Suprapubic skin (tissue), 4 donors: Measurements from ENCODE around the gene SLC22A31. TPM values are rescaled to one million over a fixed set of nuclear protein-coding genes. Genes with fewer than 3 reads are reported as not detected.

ENCODE experiments used
- DNase-seq, 2 donors: peaks; one replicate each; pipeline ENCODE4 v3.0.0-alpha.2; 2019; ENCODE audit warnings: low spot score in 2 of 2
- H3K27ac ChIP-seq: fragments of 200-600 bp; sonication (generic); one replicate; pipeline ENCODE4 v1.5.1; 2019
- H3K27me3 ChIP-seq: fragments of 200-600 bp; sonication (generic); one replicate; pipeline ENCODE4 v1.5.1; 2019
- H3K36me3 ChIP-seq: fragments of 200-600 bp; sonication (generic); one replicate; pipeline ENCODE4 v1.5.1; 2019
- H3K4me1 ChIP-seq: fragments of 200-600 bp; sonication (generic); one replicate; pipeline ENCODE4 v1.5.1; 2019
- H3K4me3 ChIP-seq: fragments of 200-600 bp; sonication (generic); one replicate; pipeline ENCODE4 v1.5.1; 2019; ENCODE audit warnings: mild to moderate bottlenecking
- H3K9me3 ChIP-seq: fragments of 200-600 bp; sonication (generic); one replicate; pipeline ENCODE4 v1.5.1; 2019
- EP300 ChIP-seq: sonication (generic); formaldehyde crosslinking; IDR thresholded peaks from one replicate; pipeline ENCODE4 v1.6.1; 2017; ENCODE audit warnings: antibody characterized with exemption
- POLR2A ChIP-seq, 2 donors: fragments of 450-650 bp; IDR thresholded peaks; one replicate each; pipeline ENCODE4 v1.6.1; 2017; ENCODE audit warnings: antibody characterized with exemption in 2 of 2, mild to moderate bottlenecking in 2 of 2, moderate library complexity in 2 of 2
- POLR2AphosphoS5 ChIP-seq, 3 donors: sonication (generic); formaldehyde crosslinking; IDR thresholded peaks; one replicate each; pipeline ENCODE4 v1.6.1; 2017; ENCODE audit warnings: antibody characterized with exemption in 3 of 3
- WGBS: methylation state at CpG from one replicate; pipeline ENCODE4 v1.1.5; 2018; 5-methylcytosine and 5-hydroxymethylcytosine counted together
- total RNA-seq, 4 donors: library from RNA; depleted of rRNA; stranded (reverse); fragments of >200 nt; gene quantifications; one replicate each; pipeline ENCODE4 v1.1.0, GENCODE V29; 2016
- TF ChIP-seq, protein P1 (sequence below), 2 donors: fragments of 200-600 bp in 1 of 2; fragments of 450-650 bp in 1 of 2; sonication (generic) in 1 of 2; IDR thresholded peaks; one replicate each; pipeline ENCODE4 v1.5.1; 2016 to 2019; ENCODE audit warnings: antibody characterized with exemption in 2 of 2, mild to moderate bottlenecking in 1 of 2, moderate library complexity in 1 of 2

The SLC22A31 gene
- total RNA-seq, 4 donors from 2014 or later = 0.72 to 6.6 (median 4.7) TPM

DNA sequence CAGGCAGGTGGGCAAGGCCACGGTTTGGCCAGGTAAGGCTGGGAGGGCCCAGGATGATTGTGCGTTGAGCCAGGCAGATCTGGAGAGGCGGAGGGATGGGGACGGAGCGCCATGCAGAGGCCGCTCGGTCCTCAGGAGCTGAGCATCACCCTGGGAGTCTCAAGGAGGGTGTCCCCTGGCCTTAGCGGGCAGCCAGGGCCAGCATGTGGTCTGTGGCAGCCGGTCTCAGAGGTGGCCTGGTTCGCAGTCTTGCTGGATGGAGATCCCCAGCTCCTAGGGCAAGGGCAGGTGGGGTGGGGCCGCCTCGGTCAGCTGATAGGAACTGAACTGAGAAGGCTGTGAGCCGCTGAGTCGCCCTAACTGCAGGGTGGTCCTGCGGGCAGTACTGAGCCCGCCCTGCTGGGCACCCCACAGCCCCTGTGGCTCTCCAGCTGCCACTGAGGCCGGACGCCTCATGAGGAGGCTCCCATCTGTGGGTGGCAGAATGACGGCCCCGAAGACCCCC is 40.4 kb downstream of the SLC22A31 start:
- H3K4me1 ChIP-seq = peaks cover 23% of the 10 kb centered on the region
- H3K36me3 ChIP-seq = no peaks in the 10 kb centered on the region
- no peak overlapping the region for H3K27ac ChIP-seq
- H3K4me3 ChIP-seq = no peak overlapping the region
- no peaks in the 10 kb centered on the region for H3K9me3 ChIP-seq
- H3K27me3 ChIP-seq = peaks cover 36% of the 10 kb centered on the region
- WGBS = 96% methylated on average over 9 of the region's 20 CpGs
- DNase-seq = no peak
- no peak for TF ChIP-seq POLR2A (IDR thresholded peaks at IDR 0.05)

DNA sequence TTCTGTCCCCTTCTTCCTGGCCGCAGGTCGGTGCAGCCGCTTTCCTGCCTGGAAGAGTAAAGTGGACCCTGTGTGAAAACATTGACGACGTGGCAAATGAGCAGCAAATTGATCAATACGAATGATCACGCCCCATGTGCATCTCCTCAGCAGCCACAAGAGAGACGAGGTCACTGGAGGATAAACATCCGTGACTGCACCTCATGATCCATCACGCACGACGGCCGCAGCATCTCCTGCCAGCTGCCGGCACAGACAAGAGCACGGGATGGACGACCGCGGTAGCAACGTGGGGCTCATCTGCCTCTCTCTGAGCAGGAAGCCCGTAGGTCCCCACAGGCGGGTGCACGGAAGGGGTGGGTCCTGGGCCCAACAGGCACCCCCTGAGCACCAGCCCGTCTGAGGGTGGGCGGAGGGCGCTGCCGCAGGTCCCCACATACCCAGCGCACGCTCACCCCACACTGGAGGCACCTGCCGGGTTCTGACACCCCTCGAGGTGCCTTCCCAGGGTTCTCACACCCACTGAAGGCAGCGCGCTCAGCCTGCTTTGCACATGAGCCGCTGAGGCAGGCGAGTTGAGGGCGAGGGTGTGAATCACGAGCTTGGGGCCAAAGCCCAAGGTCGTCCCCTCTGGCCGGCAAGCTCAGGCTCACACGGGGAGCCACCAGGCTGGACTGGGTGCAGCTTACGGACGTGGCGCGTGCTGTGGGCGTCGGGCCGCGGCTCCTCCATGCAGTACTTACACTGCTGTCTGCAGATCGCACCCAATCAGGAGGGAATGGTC is 41.1 kb downstream of the SLC22A31 start:
- DNase-seq = no peak

DNA sequence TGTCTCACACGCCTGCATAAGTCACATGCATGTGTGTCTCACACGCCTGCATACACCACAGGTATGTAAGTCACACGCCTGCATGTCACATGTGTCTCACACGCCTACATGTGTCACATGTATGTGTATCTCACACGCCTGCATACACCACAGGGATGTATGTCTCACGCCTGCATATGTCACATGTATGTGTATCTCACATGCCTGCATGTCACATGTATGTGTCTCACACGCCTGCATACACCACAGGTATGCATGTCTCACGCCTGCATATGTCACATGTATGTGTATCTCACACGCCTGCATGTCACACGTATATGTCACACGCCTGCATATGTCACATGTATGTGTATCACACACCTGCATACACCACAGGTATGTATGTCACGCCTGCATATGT is 42.6 kb downstream of the SLC22A31 start:
- Histone ChIP-seq H3K36me3 (no peaks in the 10 kb centered on the region), H3K27me3 (peaks cover 33% of the 10 kb centered on the region), H3K4me1 (peaks cover 42% of the 10 kb centered on the region), H3K4me3 (no peak overlapping the region), H3K27ac (no peak overlapping the region), H3K9me3 (no peaks in the 10 kb centered on the region)
- 93% methylated on average over 12 of the region's 12 CpGs for WGBS
- DNase-seq = no peak
- TF ChIP-seq, protein P1, sequence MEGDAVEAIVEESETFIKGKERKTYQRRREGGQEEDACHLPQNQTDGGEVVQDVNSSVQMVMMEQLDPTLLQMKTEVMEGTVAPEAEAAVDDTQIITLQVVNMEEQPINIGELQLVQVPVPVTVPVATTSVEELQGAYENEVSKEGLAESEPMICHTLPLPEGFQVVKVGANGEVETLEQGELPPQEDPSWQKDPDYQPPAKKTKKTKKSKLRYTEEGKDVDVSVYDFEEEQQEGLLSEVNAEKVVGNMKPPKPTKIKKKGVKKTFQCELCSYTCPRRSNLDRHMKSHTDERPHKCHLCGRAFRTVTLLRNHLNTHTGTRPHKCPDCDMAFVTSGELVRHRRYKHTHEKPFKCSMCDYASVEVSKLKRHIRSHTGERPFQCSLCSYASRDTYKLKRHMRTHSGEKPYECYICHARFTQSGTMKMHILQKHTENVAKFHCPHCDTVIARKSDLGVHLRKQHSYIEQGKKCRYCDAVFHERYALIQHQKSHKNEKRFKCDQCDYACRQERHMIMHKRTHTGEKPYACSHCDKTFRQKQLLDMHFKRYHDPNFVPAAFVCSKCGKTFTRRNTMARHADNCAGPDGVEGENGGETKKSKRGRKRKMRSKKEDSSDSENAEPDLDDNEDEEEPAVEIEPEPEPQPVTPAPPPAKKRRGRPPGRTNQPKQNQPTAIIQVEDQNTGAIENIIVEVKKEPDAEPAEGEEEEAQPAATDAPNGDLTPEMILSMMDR (IDR thresholded peaks at IDR 0.05) = no peak
- TF ChIP-seq POLR2A (IDR thresholded peaks at IDR 0.05) (no peak), POLR2AphosphoS5 (IDR thresholded peaks at IDR 0.05) (no peak), EP300 (no peak)

More for the DNA sequence above, 41.1 kb downstream of the SLC22A31 start:
- Histone ChIP-seq H3K27me3 (peaks cover 33% of the 10 kb centered on the region), H3K9me3 (no peaks in the 10 kb centered on the region), H3K27ac (no peak overlapping the region), H3K4me3 (no peak overlapping the region), H3K4me1 (peaks cover 30% of the 10 kb centered on the region), H3K36me3 (no peaks in the 10 kb centered on the region)
- 45% methylated on average over 29 of the region's 48 CpGs for WGBS
- TF ChIP-seq EP300 (no peak), POLR2AphosphoS5 (IDR thresholded peaks at IDR 0.05) (no peak), POLR2A (IDR thresholded peaks at IDR 0.05) (no peak)
- TF ChIP-seq, protein P1 (IDR thresholded peaks at IDR 0.05) = no peak

DNA sequence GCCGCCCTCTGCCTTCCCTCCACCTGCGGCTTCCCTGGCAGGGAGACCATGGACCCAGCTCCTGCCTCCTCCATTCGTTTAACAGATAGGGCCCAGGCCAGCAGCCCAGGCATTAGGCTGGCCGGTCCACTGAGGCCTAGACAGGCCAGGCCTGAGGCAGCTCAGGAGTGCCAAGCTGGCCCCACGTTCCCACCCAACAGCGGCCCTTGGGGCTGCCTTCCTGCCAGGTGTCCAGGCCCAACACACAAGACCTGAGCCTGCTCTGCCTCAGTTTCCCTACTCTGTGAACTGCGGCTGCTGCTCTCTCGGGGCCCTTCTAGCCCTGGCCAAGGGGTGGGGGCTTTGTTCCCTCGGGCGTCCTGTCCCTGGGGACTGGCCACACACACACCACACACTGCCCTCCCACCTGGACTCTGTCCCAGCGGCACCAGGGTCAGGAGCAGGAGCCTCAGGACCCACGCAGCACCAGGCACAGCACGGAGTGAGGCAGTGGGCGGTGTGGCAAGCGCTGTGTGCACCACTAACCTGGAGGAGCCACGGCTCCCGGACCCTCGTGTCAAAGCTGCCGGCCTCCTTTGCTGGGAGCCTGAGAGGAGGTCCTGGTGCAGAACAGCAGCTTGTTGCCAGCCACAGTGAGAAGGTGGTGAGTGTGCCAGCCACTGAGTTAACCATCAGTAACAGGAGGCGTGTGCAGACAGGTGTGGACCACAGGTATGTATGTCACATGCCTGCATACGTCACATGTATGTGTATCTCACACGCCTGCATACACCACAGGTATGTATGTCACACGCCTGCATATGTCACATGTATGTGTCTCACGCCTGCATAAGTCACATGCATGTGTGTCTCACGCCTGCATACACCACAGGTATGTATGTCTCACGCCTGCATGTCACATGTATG is 43.3 kb downstream of the SLC22A31 start:
- WGBS = 71% methylated on average over 22 of the region's 26 CpGs
- H3K9me3 ChIP-seq = no peaks in the 10 kb centered on the region

More for the DNA sequence above, 43.3 kb downstream of the SLC22A31 start:
- no peak for DNase-seq
- Histone ChIP-seq H3K36me3 (peaks cover 4% of the 10 kb centered on the region), H3K4me3 (no peak overlapping the region), H3K27me3 (peaks cover 28% of the 10 kb centered on the region), H3K27ac (no peak overlapping the region), H3K4me1 (peaks cover 42% of the 10 kb centered on the region)
- TF ChIP-seq POLR2AphosphoS5 (IDR thresholded peaks at IDR 0.05) (no peak), EP300 (no peak), POLR2A (IDR thresholded peaks at IDR 0.05) (no peak)
- TF ChIP-seq, protein P1 (IDR thresholded peaks at IDR 0.05) = no peak
